HL-60 (cell line): ENCODE data around the gene TPP1.

Source experiments
- DNase-seq, 2 experiments: peaks; one replicate each; pipeline ENCODE4 v3.0.0-alpha.2; 2010 to 2020; ENCODE audit warnings: low read depth in 1 of 2, low spot score in 1 of 2
- H3K27ac ChIP-seq: fragments of 250-450 bp; sonication (Bioruptor Pico); replicated peaks from 2 replicates; pipeline ENCODE4 v1.5.1; 2020; ENCODE audit warnings: mild to moderate bottlenecking, moderate library complexity
- H3K27me3 ChIP-seq: fragments of 250-450 bp; sonication (Bioruptor Pico); 2 replicates; pipeline ENCODE4 v1.5.1; 2021; ENCODE audit warnings: mild to moderate bottlenecking, moderate library complexity; ENCODE audit not compliant: insufficient read depth, poor library complexity, severe bottlenecking
- H3K4me3 ChIP-seq: replicated peaks from 2 replicates; pipeline ENCODE4 v1.5.1; 2011; ENCODE audit warnings: mild to moderate bottlenecking, control low read depth, low read length; ENCODE audit not compliant: insufficient read depth
- CTCF ChIP-seq: IDR thresholded peaks from one replicate; pipeline ENCODE4 v1.5.1; 2011; ENCODE audit warnings: low read length, control low read depth, inconsistent platforms; ENCODE audit not compliant: insufficient read depth
- GABPA ChIP-seq: IDR thresholded peaks from 2 replicates; pipeline ENCODE4 v1.6.1; 2012; ENCODE audit warnings: low read depth
- POLR2AphosphoS5 ChIP-seq: IDR thresholded peaks from 2 replicates; pipeline ENCODE4 v1.6.1; 2012; ENCODE audit warnings: low read depth
- SPI1 ChIP-seq: IDR thresholded peaks from 2 replicates; pipeline ENCODE4 v1.6.1; 2012; ENCODE audit warnings: low read depth, mild to moderate bottlenecking, borderline replicate concordance
- TF ChIP-seq, protein P1 (sequence below): IDR thresholded peaks from 2 replicates; pipeline ENCODE4 v1.6.1; 2012; ENCODE audit warnings: low read depth; ENCODE audit not compliant: insufficient replicate concordance

Gene TPP1

DNA sequence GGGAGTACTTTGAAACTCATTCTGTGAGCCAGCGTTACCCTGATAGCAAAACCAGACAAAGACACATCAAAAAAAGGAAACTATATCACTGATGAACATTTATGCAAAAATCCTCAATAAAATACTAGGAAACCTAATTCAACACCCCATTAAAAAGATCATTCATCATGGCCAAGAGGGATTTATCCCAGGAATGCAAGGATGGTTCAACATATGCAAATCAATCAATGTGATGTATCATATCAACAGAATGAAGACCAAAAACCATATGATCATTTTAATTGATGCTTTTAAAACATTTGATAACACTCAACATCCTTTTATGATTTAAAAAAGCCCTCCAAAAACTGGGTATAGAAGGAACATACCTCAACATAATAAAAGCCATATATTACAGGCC, 35.6 kb downstream of the TPP1 start:
- H3K4me3 ChIP-seq, result no peak overlapping the region
- H3K27ac ChIP-seq, result no peak overlapping the region
- DNase-seq, result no peak
- H3K27me3 ChIP-seq, result no peaks in the 10 kb centered on the region
- TF ChIP-seq POLR2AphosphoS5 (no peak), GABPA (no peak), SPI1 (no peak), CTCF (no peak)
- TF ChIP-seq, protein P1, sequence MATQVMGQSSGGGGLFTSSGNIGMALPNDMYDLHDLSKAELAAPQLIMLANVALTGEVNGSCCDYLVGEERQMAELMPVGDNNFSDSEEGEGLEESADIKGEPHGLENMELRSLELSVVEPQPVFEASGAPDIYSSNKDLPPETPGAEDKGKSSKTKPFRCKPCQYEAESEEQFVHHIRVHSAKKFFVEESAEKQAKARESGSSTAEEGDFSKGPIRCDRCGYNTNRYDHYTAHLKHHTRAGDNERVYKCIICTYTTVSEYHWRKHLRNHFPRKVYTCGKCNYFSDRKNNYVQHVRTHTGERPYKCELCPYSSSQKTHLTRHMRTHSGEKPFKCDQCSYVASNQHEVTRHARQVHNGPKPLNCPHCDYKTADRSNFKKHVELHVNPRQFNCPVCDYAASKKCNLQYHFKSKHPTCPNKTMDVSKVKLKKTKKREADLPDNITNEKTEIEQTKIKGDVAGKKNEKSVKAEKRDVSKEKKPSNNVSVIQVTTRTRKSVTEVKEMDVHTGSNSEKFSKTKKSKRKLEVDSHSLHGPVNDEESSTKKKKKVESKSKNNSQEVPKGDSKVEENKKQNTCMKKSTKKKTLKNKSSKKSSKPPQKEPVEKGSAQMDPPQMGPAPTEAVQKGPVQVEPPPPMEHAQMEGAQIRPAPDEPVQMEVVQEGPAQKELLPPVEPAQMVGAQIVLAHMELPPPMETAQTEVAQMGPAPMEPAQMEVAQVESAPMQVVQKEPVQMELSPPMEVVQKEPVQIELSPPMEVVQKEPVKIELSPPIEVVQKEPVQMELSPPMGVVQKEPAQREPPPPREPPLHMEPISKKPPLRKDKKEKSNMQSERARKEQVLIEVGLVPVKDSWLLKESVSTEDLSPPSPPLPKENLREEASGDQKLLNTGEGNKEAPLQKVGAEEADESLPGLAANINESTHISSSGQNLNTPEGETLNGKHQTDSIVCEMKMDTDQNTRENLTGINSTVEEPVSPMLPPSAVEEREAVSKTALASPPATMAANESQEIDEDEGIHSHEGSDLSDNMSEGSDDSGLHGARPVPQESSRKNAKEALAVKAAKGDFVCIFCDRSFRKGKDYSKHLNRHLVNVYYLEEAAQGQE, result no peak

DNA sequence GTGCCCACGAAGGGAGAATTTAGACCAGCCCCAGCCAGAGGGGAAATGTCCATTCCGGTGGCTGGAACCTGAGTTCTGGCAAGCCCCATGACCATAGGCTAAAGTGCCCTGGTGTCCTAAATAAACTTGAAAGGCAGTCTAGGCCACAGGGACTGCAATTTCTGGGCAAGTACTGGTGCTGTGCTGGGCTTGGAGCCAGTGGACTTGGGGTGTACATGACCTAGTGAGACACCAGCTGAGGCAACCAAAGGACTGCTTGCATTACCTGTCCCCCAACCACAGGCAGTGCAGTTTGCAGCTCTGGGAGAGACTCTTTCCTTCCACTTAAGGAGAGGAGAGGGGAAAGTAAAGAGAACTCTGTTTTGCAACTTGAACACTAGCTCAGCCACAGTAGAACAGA, 39.5 kb downstream of the TPP1 start:
- H3K4me3 ChIP-seq, result no peak overlapping the region
- no peak for TF ChIP-seq POLR2AphosphoS5
- no peak for TF ChIP-seq SPI1
- no peak for TF ChIP-seq GABPA
- TF ChIP-seq, protein P1, result no peak
- TF ChIP-seq CTCF, result no peak
- H3K27ac ChIP-seq, result no peak overlapping the region
- no peaks in the 10 kb centered on the region for H3K27me3 ChIP-seq
- no peak for DNase-seq

DNA sequence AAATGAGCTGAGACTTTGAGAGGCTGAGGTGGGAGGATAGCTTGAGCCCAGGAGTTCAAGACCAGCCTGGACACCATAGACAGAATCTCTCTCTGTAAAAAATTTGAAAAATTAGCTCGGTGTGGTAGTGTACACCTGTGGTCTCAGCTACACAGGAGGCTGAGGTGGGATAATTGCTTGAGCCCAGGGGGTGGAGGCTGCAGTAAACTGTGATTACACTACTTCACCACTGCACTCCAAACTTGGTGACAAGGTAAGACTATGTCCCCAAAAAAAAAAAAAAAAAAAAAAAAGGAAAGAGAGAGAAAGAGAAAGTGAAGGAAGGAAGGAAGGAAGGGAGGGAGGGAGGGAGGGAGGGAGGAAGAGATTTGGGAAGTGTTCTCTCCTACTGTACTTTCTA, 41.1 kb downstream of the TPP1 start:
- Histone ChIP-seq H3K27me3 (no peaks in the 10 kb centered on the region), H3K27ac (no peak overlapping the region), H3K4me3 (no peak overlapping the region)
- no peak for TF ChIP-seq SPI1
- no peak for TF ChIP-seq POLR2AphosphoS5
- TF ChIP-seq CTCF, result no peak
- TF ChIP-seq GABPA, result no peak
- TF ChIP-seq, protein P1, result no peak
- DNase-seq, result no peak
